ENCODE data around the gene THNSL1. TPM values are rescaled to one million over a fixed set of nuclear protein-coding genes. Genes with fewer than 3 reads are reported as not detected.

The THNSL1 gene
- total and polyA plus RNA-seq, 9 of the 15 experiments (the other 6 are each of a cell fraction or from before 2014, with no cell fraction given): 4.5 to 8.6 (median 6.3) TPM

DNA sequence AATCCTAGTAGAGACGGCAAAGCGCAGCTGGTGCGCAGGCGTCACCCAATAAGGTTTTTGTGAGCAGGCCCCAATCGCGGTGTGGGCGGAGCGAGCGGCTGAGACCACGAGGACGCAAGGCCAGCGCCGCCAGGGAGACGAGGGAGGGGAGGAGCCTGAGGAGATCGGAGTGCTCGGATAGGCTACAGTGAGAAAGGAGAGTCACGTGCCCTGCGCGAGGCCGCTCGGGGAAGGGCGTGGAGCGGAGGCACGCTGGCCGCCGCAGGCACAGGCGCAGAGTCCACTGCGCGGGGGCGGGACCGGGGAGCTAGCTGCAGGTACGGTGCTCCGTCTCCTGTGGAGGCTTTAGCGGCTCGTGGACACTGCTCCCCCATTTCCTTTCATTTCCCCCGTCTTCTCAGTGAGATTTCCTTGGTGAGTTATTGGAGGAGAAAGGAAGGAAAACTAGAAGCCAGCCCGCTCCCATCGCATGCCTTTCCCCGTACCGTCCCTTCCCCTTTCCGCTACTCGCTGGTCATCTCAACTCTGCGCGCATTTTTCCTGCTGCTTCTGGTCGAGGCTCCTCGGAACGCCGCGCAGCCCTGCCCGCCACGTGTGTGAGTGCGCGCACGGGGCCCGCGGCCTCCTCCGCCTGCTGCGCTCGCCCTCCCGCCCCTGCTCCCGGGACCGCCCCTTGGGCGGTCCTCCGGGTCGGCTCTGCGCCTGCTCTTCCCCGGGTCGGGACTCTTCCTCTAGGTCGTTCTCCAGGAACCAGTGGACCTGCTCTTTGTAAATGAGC lies at the start of gene THNSL1 (continued):
- TF ChIP-seq ZSCAN32 (CRISPR knock-in tag; IDR thresholded peaks at IDR 0.05) (peak; percentile 33), RUNX1 (IDR thresholded peaks at IDR 0.05; ENCODE audit: low read depth) (no peak), SPI1 (IDR thresholded peaks at IDR 0.05; ENCODE audit: borderline replicate concordance, low read depth, low read length) (no peak), ZNF354B (CRISPR knock-in tag; IDR thresholded peaks at IDR 0.05) (no peak), NR2C2 (CRISPR knock-in tag; IDR thresholded peaks at IDR 0.05) (0 out of 2 replicates have a peak, but pooled peaks have one; percentile 72), NR2C2 (tag; IDR thresholded peaks at IDR 0.05) (peak; percentile 60; the same call in 1 of the 2 replicates), MEF2A (IDR thresholded peaks at IDR 0.05; ENCODE audit: control insufficient read depth, low read depth, low read length) (no peak), ZNF583 (CRISPR knock-in tag; IDR thresholded peaks at IDR 0.05) (0 out of 2 replicates have a peak, but pooled peaks have one; percentile 18), KHSRP (IDR thresholded peaks at IDR 0.05) (no peak), PML (IDR thresholded peaks at IDR 0.05; ENCODE audit: low read length) (peak; percentile 57; the same call in 1 of the 2 replicates), SMARCC2 (IDR thresholded peaks at IDR 0.05; ENCODE audit: low read depth) (no peak), ZNF76 (CRISPR knock-in tag; IDR thresholded peaks at IDR 0.05; ENCODE audit: borderline replicate concordance) (no peak; the same call in 1 of the 2 replicates), NCOA6 (IDR thresholded peaks at IDR 0.05) (no peak; the same call in 1 of the 2 replicates)
- TF ChIP-seq, protein P1, sequence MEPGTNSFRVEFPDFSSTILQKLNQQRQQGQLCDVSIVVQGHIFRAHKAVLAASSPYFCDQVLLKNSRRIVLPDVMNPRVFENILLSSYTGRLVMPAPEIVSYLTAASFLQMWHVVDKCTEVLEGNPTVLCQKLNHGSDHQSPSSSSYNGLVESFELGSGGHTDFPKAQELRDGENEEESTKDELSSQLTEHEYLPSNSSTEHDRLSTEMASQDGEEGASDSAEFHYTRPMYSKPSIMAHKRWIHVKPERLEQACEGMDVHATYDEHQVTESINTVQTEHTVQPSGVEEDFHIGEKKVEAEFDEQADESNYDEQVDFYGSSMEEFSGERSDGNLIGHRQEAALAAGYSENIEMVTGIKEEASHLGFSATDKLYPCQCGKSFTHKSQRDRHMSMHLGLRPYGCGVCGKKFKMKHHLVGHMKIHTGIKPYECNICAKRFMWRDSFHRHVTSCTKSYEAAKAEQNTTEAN (CRISPR knock-in tag; IDR thresholded peaks at IDR 0.05): peak; percentile 95
- TF ChIP-seq, protein P2, sequence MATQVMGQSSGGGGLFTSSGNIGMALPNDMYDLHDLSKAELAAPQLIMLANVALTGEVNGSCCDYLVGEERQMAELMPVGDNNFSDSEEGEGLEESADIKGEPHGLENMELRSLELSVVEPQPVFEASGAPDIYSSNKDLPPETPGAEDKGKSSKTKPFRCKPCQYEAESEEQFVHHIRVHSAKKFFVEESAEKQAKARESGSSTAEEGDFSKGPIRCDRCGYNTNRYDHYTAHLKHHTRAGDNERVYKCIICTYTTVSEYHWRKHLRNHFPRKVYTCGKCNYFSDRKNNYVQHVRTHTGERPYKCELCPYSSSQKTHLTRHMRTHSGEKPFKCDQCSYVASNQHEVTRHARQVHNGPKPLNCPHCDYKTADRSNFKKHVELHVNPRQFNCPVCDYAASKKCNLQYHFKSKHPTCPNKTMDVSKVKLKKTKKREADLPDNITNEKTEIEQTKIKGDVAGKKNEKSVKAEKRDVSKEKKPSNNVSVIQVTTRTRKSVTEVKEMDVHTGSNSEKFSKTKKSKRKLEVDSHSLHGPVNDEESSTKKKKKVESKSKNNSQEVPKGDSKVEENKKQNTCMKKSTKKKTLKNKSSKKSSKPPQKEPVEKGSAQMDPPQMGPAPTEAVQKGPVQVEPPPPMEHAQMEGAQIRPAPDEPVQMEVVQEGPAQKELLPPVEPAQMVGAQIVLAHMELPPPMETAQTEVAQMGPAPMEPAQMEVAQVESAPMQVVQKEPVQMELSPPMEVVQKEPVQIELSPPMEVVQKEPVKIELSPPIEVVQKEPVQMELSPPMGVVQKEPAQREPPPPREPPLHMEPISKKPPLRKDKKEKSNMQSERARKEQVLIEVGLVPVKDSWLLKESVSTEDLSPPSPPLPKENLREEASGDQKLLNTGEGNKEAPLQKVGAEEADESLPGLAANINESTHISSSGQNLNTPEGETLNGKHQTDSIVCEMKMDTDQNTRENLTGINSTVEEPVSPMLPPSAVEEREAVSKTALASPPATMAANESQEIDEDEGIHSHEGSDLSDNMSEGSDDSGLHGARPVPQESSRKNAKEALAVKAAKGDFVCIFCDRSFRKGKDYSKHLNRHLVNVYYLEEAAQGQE (IDR thresholded peaks at IDR 0.05; ENCODE audit: borderline replicate concordance): peak; percentile 87
- TF ChIP-seq, protein P2 (CRISPR knock-in tag; IDR thresholded peaks at IDR 0.05; ENCODE audit: low read depth): peak; percentile 67; the same call in 1 of the 2 replicates
- TF ChIP-seq, protein P3, sequence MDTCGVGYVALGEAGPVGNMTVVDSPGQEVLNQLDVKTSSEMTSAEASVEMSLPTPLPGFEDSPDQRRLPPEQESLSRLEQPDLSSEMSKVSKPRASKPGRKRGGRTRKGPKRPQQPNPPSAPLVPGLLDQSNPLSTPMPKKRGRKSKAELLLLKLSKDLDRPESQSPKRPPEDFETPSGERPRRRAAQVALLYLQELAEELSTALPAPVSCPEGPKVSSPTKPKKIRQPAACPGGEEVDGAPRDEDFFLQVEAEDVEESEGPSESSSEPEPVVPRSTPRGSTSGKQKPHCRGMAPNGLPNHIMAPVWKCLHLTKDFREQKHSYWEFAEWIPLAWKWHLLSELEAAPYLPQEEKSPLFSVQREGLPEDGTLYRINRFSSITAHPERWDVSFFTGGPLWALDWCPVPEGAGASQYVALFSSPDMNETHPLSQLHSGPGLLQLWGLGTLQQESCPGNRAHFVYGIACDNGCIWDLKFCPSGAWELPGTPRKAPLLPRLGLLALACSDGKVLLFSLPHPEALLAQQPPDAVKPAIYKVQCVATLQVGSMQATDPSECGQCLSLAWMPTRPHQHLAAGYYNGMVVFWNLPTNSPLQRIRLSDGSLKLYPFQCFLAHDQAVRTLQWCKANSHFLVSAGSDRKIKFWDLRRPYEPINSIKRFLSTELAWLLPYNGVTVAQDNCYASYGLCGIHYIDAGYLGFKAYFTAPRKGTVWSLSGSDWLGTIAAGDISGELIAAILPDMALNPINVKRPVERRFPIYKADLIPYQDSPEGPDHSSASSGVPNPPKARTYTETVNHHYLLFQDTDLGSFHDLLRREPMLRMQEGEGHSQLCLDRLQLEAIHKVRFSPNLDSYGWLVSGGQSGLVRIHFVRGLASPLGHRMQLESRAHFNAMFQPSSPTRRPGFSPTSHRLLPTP (IDR thresholded peaks at IDR 0.05; ENCODE audit: borderline replicate concordance, extremely low read depth, insufficient read length): no peak
